Stimulated activated CD8-positive, alpha-beta memory T cell treated with anti-CD3 and anti-CD28 coated beads, Interleukin-15, amount 100 ng/mL, for 4 hours (primary cell): ENCODE results near the gene ZNF581.

ENCODE experiments used
- DNase-seq, 2 donors: peaks; one replicate each; pipeline ENCODE4 v3.0.0-alpha.2; 2020; ENCODE audit warnings: low read depth in 2 of 2

The ZNF581 gene

DNA sequence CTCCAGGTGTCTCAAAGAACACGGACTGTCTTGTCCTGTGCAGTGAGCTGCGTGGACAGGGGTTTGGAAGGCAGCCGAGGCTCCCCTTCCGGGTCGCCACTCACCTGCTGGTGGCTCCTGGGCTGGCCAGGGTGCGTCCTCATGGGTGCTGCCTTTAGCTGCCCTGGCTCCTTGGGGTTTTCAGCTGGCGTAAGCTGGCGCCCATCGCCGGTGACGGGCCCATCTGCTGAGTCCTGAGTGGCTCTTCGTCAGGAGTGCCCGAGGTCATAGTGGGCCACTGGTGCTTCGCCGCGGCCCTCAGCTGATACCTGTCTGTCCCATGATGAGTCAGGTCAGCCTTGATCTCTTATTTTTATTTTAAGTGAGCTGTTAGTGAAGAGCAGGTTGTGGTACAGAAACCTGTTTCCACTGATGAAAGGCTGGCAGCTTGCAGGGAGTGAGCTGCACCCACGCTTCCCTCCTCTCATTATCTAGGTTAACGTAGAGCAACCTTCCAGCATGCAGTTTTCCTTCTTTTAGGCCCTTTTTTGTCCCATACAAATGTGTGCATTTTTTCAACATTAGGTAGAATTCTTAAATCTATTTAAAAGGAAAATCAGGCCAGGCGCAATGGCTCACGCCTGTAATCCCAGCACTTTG is 50.0 kb downstream of the ZNF581 start:
- DNase-seq = no peak

- no peak for DNase-seq
These were observed 50.8 kb downstream of the ZNF581 start for GRCh38 chr19:55694241-55694655.

DNA sequence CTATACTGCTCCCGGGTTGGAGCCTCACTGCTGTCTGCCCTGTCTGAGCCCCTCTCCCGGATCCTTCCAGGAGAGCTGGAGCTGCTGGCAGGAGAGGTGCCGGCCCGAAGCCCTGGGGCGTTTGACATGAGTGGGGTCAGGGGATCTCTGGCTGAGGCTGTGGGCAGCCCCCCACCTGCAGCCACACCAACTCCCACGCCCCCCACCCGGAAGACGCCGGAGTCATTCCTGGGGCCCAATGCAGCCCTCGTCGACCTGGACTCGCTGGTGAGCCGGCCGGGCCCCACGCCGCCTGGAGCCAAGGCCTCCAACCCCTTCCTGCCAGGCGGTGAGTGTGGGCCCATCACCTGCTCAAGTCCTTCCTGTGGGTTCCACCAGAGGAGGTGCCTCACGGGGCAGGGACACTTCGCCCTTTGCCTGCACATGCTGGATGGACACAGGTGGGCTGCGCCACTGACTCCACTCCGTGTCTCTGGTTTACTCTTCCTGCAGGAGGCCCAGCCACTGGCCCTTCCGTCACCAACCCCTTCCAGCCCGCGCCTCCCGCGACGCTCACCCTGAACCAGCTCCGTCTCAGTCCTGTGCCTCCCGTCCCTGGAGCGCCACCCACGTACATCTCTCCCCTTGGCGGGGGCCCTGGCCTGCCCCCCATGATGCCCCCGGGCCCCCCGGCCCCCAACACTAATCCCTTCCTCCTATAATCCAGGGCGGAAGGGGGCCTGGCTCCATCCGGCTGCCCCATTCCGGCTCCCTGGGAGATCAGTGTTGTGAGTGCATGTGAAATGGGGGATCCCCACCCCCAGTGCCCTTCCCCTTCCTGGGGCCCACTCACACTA is 51.4 kb downstream of the ZNF581 start:
- no peak for DNase-seq
